DMS 273 (cell line): Measurements from ENCODE around the gene PACS2.

Source experiments
- DNase-seq: peaks from one replicate; lab custom pipeline; 2025; ENCODE audit not compliant: unreplicated experiment; lab: John Stamatoyannopoulos, UW

The PACS2 gene

GRCh38 chr14:105384605-105385321 lies 70.2 kb downstream of the PACS2 start:
- DNase-seq: no peak

- DNase-seq: no peak
These were observed 70.7 kb downstream of the PACS2 start for GRCh38 chr14:105385322-105385637.

GRCh38 chr14:105385698-105386365 lies 71.3 kb downstream of the PACS2 start:
- no peak for DNase-seq

GRCh38 chr14:105386581-105387529 lies 72.3 kb downstream of the PACS2 start:
- no peak for DNase-seq

DNA sequence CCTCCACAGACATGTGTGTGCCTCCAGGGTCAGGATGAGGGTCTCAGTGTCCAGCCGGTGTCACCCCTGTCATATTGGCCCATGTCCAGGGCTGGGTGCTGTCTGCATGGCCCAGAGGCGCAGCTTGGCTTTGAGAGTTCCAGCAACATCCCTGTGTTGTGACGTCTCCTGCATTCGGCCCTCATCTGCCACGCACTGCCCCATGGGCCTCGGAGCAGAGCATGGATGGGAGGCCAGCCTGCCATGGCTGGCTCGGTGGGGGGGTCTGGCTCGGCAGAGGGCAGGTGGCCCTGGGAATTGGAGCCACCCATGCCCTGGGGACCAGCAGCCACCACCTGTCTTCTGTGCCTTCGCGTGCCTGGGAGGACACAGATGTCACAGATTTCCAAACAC lies 73.0 kb downstream of the PACS2 start:
- no peak for DNase-seq

DNA sequence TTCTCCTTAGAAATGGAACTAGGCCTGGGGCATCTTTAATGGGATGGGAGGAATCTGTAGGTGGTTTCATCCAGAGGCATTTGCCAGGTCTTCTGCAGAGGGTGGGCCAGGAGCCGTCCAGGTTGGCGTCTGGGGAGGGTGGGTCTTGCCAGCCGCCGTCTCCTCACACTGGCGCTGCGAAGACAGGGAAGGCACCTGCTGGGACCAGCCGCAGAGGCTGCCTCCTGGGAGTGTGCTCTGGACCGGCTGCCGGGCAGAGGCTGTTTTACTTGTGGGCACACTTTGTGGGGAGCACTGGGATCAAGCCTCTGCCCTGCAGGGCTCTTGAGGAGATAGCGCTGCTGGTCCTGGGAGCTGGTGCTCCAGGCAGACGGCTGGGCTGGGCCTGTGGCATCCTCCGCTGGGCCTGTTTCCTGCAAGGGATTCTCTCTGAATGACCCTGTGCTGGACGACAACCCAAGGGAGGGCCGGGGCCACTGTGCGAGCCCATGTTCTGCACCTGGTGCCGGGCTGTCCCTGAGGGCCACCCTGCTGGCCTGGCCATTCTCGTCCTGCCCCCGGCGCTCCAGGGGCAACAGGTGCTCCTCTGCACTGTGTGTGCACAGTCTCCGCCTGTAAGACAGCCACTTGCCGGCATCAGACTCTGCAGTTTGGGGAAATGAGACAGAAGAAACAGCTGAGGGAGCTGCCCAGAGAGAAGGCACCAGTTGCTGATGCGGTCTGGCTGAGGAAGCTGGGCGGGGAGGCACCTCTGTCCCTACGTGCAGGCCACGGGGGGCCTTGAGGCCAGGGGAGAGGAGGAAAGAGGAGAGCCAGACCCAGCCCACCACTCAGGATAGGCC lies 73.8 kb downstream of the PACS2 start:
- DNase-seq: no peak

- no peak for DNase-seq
These were observed 74.4 kb downstream of the PACS2 start for GRCh38 chr14:105388976-105389375.

DNA sequence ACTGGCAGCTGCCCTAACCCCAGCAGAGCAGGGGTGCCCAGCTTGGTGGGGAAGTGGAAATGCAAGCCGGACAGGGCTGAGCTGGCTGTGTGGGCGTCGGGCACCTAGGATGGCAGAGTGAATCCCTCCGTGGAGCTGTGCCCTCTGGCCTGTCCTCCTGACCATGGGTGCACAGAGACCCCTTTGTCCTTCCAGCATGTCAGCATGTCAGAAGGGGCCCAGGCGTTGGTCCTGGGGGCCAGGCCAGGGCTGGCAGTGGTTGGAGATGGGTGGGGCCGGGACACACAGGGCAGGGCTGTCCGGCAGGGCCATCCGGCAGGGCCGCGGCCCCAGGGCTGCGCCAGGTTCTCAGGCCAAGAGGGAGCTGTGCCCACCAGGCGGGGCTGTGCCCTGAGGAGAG lies 75.0 kb downstream of the PACS2 start:
- no peak for DNase-seq

DNA sequence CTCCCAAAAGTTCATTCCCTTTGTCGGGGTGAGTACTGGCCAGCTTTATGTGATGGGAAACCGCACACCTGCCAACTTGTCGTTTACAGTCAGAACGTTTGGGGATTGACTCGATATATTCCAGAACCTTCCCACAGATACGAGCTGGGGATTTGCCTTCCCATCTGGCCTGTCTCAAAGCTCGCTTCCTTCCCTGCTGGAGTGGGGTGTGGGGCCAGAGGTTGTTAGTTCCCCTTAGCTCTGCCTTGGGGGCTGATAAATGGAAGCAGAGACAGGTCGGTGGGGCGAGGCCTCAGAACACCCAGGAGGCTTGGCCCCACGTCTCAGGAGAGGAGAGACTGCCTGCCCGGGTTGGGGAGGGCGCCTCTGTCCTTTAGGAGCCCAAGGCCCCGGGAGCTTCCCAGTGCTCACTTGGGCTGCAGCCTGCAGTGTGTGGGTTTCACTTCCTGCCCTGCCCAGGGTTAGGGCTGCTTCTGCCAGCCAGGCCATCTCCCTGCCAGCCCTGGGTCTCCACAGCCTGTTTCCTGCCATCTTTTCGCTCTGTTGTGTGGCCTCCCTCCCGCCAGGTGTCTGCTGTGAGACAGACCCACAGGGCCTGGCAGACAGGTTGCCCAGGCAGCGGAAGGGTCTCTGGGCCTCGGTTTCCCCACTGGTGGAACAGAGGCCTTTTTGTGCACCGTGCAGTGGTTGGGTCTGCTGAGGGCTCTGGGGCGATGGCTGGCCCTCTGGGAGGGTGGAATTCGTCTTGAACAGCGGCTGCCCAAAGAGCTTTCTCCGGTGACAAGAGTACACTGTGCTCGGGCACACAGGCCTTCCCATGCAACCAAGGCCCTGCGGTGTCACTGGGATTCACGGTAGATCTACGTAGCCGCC lies 75.7 kb downstream of the PACS2 start:
- no peak for DNase-seq

- DNase-seq: no peak
These were observed 76.4 kb downstream of the PACS2 start for GRCh38 chr14:105390849-105391500.

DNA sequence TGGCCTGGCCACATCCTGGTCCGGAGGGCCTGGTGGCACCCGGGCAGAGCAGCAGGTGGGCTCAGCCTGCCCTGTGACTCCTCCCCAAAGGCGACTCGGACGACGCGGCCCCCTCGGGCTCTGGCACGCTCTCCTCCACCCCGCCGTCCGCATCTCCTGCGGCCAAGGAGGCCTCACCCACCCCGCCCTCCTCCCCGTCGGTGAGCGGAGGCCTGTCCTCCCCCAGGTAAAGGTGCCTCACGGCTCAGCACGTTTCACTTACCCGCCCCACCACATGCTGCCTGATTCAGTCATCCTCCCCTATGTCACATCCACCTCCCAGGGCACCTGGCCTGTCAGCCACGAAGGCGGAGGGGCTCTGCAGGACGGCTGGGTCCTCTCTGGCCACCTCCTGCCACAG lies 77.0 kb downstream of the PACS2 start:
- no peak for DNase-seq

GRCh38 chr14:105392131-105393090 lies 77.9 kb downstream of the PACS2 start:
- no peak for DNase-seq

DNA sequence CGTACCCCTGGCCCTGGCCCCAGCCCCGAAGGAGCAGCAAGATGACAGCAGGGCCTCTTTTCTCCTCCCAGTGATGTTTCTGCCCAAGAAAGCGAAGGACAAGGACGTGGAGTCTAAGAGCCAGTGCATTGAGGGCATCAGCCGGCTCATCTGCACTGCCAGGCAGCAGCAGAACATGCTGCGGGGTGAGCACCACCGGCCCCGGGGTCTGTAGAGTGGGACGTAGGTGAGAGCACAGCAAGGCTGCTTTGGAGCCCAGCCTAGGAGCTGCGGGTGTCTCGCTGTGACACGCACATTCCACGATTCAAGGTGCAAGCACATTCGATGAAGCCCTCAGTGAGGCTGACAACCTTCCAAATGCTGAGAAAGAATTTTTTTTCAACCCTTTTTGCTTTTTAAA lies 78.6 kb downstream of the PACS2 start:
- no peak for DNase-seq

DNA sequence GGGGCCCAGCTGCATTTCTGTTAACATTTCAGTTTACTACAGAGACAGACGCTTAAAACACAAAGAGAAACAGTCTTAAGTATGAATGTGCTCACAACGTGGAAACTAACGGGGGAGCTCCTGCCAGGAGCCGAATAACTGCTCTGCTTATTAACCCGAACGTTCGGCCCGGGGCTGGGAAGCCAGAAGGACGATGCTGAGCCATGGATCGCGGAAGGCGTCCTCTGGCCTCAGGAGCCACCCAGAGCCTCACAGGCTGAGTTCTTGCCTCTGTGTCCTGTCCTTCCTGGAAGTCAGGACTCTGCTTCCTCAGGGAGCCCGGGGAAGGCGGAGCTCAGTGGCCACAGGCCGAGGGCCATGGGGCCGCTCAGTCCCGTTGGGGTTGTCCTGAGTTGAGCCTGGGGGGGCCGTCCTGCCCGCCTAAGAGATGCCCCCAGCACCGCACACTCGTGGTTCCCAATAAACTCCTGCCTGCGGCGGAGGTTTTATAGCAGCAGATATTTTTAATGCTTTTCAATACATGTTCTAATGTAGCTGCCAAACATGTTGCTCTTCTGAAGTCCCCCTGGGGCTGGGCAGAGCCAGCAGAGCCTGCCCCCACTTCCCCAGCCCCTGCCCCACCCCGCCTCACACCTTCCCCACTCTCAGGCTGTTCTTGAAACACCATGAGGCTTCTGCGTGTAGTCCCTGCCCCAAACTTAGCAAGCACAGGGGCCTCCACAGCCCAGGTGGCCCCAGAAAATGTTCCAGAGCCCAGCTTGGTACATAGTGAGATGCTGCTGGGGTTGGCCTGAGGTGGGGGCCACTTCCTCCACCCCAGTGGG lies 80.4 kb downstream of the PACS2 start:
- DNase-seq: no peak

DNA sequence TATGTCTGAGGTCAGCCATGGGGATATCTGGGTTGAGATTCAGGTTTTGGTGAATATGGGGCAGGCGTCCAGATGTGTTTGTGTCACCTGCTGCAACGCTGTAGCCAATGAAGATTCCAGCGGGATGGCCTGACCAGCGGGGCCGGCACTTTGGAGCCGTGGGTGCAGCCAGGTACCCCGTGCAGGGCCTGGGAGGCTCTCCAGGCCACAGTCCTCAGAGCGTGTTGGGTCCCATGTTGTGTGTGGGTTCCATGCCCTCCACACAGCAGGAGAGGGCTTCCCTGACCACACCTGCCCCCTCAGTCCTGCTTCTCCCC lies 80.9 kb downstream of the PACS2 start:
- no peak for DNase-seq

- no peak for DNase-seq
These were observed 82.9 kb downstream of the PACS2 start for GRCh38 chr14:105397350-105397931.

DNA sequence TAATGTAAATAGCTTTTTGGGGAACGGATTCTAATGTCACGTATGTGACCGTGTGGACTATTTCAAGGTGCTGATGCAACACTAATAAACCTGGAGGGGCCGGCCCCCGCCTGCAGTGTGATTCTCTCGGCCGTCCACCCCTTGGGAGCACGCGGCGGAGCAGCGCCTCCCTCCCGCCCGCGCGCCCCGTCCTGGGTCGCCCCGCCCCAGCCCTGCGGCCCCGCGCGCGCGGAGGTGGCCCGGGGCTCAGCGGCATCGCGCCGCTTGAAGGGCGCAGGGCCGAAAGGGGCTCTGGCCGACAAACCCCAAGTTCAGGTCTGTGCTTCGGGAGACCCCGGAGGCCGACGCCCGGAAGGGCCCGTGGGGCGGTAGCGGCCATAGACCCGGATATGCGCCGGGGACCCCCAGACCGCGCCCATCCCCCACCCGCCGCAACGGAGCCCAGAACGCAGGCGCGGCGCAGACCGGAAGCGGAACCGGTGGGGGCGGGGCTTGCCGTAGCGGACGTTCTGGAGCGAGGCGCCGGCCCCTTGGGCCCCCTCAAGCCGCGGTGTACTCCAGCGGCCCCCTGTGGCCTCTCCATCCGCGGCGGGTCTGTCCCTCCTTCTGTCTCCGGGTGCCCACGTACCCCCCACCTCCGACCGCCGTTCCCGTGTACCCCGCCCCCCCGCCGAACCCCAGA lies 83.6 kb downstream of the PACS2 start, which contains the start of gene TEX22:
Gene TEX22, plus strand, starts transcription at position 495 of the 682 bp plus-strand sequence. CDS start 803 bp downstream, outside the sequence.
- DNase-seq: peak; percentile 93
